Activated T-cell treated with anti-CD3 and anti-CD28 coated beads, Interleukin-2, amount 50 U/mL, for 48 hours (primary cell): ENCODE data around the gene FGF12.
A peak's percentile ranks its signal among the peaks of the same experiment; 100 is the strongest.
"Not testable (repeated sequence)": the region's sequence is repeated elsewhere in the genome, so short reads cannot be mapped to it uniquely, and the experiment has no call there.

Source experiments
- DNase-seq, 2 experiments: peaks; one replicate each; pipeline ENCODE4 v3.0.0-alpha.2; 2020

FGF12 gene

DNA sequence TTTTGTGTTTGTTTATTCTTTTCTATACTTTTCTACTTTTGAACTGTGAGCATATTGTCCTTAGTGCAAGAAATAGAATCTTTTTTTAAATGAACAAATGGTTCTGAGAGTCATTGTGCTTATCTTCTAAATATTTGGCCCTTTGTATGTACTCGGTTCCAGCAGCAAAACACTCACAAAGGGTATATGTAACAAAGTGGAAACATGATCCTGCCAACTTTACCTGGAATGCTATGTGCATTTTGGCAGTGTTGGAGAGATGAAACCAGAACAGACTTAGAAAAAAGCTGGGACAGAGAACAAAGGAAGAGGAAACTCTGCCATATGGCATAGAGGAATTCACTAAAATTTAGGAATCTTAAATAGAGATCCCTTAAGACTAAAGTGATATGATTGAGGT lies 150.1 kb downstream of the FGF12 start:
- no peak for DNase-seq

DNA sequence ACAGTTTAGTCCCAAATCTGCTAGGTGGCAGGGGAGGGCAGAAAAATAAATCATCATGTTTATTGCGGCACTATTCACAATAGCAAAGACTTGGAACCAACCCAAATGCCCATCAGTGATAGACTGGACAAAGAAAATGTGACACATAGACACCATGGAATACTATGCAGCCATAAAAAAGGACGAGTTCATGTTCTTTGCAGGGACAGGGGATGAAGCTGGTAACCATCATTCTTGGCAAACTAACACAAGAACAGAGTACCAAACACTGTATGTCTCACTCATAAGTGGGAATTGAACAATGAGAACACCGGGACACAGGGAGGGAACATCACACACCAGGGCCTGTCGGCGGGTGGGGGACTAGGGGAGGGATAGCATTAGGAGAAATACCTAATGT lies 150.6 kb downstream of the FGF12 start:
- not testable (repeated sequence) for DNase-seq

DNA sequence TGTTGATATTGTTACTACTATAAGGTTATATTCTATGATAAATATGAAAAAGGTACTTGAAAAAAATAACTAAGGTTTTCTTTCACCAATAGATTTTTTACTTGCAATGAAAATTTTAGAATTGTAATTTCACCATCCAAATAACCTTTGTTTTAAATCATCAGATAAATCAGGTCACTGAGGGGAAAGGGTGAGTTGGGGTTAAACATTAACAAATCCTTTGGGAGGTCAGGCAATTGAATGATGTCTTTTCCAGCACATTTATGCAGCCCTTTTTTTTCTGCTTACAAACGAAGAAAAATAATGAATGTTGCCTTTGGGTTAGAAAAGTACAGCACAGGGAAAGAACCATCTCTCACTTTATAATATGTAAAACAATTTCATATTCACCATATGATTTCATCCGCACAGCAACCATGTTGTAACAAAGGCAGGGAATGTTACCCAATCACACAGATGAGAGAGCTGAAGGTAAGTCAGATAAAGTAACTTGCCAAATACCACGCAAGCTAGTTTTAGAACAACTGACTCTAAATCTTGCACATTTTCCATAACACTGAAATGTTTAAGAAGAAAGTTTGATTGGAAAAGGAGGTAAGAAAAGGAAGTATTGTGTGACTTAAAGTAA lies 151.3 kb downstream of the FGF12 start:
- no peak for DNase-seq

DNA sequence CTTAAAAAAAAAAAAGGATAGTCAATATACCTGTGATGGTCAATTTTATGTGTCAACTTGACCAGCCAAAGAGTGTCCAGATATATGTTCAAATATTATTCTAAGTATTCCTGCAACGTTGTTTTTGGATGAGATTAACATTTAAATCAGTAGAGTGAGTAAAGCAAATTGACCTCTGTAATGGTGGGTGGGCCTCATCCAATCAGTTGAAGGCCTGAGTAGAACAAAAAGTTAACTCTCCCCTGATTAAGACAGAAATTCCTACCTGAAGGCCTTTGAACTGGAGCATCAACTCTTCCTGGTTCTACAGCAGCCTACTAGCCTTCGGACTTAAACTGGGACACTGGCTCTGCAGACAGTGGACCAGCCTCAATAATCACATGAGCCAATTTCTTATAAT lies 154.1 kb downstream of the FGF12 start:
- no peak for DNase-seq

DNA sequence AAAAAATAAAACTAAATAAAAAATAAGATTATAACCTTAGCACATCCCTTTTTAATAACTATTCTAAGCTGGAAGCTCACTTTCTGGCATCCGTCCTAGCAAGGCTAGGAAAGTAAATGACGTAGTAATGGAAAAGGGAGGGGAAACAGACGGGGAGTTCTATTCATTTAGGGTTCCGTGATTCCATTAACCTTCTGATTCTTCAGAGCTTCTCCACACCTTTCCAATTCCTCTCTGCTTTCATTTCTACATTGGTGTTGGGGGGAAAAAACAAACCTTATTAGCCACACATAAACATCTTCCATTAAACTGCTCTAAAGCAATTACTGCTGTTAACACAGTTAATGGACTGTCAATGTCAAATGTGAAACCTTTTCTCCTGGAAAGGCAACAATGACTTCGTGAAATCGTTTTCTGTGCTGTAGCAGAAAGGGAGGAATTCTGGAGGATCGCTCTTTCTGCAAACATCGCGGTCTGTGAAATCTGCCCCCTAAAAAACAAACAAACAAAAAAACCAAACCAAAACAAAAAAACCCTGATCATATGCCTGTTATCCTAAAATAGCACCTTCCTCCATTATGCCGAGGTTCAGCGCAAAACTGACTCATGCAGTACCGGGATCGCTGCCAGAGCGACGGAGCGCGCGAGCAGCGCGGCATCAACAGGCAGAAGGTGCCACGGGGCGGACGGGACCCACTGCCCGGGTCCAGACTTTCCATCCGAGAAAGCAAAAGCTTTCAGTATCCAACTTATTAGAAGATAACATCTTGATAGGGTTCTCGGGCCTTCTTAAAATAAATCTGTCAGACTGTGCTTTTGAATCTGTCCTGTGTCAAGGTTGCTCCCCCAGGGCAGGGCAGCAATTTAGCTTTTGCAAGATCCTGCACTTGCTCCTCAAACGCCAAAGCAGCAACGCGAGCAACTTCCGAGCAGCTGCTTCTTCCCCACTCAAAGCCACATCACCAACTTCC lies 156.2 kb downstream of the FGF12 start:
- peak in 1 of 2 experiments; percentile 15 for DNase-seq

DNA sequence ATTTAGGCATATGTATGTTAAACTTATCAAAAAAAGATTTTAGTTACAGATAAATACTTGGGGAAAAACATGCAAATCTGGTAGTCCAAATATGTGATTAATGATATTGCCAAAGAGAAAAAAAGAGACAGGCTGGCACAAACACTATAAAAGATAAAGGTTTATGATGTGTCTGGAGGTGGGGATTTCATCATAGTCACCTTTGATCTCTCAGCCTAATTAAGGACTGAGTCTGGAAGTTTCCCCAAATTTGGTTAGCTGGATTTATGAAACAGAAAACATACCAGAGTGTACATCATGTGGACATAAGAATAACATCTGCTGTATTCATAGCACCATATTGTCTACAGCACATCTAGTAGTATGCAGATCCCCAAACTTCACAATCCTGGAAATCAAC lies 157.0 kb downstream of the FGF12 start:
- DNase-seq, result no peak

DNA sequence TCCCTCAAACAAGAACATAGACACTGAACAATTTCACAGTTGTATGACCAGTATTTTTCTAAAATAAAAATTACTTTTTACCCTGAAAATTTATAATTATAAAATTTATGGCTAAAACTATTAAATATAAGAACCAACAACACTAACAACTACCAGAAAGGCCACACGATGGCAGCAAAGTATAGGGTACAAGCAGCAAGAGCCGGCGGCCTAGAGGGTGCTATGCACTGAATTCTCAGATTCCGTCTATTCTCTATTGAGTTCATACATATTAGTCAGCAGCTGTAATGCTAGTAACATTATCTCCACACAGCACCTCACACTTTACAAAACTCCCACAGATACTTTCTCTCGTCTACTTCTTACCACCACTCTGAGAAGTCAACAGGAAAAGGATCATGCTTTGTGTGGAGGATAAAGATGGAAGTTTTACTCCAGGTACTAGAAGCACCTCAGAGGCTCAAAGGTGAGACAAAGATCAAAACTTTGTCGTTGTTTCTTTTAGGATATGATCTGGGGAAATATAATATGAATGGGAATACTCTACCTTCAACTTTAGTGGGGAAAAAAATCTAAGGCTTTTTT lies 160.5 kb downstream of the FGF12 start:
- peak; percentile 60 to 66 for DNase-seq

DNA sequence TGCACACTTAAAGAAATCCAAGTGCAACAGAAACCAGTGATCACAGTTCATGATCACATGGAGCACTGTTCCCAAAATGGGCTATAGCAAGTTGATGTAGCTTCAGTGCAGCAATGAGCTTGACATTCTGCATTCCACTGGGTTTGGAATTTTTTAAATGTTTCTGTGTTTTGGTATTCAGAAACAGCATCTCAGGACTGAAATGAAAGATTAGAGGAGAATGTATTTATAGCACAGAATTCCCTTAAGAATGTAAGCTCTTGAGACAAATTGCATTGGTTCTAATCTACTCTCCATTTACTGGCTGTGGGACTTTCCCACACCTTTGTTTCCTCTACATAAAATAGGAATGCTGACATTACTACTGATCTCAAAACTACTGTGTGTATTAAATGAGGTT lies 162.7 kb downstream of the FGF12 start:
- DNase-seq, result no peak

DNA sequence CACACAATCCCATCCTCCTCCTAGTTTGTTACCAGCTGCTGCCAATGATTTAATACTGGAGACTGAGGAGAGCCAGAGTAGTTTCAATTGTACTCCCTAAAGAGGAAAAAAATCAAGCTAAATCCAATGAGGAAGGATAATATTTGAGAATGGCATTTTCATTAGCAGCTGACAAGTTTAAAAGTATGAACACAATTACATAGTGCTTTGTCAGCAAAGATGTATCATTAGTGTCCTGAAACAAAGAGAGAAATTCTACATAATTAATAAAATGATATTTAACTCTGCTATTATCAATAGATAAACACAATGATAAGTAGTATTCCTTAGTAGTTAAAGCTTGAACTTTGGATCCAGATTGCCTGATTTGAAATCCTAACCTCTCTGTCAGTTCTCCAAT lies 163.9 kb downstream of the FGF12 start:
- no peak for DNase-seq

DNA sequence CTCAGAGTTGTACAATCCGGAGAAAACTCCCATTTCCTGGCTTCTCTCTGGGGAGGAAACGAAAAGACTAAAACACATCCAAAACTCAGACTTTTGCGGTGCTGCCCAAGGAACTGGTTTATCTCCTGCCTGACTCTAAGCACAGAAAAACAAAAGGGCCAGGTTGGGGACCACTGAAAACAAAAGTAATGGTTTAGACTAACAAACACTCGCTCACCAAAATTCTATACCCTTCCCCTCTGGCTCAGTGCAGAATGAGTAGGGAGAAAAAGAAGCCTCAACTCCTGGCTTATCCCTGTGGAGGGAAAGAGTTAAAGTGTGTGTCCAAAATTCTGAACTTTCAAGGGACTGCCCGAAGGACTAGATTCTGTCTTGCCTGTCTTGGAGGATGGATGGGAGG lies 173.6 kb downstream of the FGF12 start:
- DNase-seq, result no peak

DNA sequence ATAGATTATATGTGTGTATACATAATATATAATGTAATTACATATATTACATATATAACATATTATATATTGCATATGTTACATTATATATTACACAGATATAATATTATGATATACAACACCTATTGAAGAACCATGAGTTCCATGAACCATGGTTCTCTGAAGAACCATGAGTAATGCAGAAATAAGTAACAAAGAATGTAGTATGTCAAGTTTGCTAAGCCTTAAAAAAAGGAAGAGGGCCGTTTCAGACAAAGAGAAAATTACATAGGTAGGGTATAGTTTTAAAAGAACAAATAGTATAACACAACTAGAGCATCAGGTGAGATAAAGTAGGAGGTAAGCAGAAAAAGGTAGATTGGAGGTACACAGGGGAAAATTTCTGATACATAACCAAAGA lies 177.0 kb downstream of the FGF12 start:
- DNase-seq, result no peak

DNA sequence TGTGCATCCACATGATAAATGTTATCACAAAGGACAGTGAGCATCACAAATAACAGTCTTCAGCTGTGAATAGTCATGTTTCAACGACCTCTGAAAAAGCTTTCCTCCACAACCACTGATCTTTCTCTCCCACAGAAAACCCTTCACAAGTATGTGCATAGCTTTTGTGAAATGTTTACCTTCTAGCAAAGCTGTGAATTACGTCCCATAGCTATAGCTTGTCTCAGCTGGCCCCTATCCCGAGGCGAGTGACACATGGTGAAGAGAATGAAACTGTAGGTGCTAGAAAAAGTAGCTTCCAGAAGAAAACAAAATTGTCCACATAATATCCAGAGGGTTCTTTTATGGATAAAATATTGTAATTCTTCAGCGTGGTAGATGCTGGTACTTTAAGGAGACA lies 182.0 kb downstream of the FGF12 start:
- DNase-seq, result no peak

DNA sequence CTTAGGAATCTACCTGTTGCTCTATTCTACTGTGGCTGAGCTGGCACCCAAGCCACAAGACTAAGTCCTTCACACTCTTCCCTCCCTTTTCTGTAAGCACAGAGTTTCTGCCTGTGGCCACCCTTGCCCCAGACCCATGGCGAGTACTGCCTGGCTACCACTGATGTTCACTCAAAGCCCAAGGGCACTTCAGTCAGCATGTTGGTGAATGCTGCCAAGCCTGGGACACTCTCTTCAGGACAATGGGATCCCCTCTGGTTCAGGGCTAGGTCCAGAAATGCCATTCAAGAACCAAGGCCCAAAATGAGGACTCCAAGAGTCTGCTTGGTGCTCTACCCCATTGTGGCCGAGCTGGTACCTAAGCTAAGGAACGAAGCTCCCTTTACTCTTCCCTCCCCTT lies 184.2 kb downstream of the FGF12 start:
- no peak for DNase-seq

DNA sequence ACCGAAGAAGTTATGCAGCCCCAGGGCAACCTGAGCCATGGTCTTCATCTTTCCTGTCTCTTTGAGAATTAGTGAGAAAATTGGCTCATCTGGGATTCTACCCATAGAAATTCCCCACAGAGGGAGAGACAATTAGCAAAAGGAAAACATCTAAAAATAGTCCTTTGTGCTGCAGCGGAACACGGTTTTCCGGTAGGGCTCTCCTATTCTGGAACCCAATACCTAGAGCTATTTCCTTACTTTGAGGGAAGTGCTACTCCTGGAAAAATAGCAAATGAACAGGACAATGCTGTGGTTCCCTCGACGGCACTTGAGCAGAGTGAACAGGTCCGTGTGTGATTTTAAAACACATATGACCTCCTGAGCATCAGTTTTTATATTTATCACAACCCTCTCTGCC lies 210.5 kb downstream of the FGF12 start:
- no peak for DNase-seq

DNA sequence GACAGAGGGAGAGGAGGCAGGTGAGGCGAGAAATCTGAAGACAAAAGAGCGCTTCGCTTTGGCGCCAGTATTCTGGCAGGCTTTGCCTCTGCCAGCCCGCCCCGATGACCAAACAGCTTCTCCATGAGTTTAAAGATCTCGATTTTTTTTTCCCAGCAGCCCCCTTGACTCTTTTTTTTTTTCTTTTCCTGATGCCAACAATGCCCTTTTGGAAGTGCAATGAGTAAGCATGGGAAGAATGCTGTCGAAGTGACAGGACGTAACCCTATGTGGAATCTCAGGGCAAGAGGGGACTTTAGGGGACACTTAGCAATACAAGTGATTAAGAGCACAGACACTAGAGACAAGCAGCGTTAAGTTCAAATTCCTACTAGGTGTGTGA lies 211.7 kb downstream of the FGF12 start:
- no peak for DNase-seq

DNA sequence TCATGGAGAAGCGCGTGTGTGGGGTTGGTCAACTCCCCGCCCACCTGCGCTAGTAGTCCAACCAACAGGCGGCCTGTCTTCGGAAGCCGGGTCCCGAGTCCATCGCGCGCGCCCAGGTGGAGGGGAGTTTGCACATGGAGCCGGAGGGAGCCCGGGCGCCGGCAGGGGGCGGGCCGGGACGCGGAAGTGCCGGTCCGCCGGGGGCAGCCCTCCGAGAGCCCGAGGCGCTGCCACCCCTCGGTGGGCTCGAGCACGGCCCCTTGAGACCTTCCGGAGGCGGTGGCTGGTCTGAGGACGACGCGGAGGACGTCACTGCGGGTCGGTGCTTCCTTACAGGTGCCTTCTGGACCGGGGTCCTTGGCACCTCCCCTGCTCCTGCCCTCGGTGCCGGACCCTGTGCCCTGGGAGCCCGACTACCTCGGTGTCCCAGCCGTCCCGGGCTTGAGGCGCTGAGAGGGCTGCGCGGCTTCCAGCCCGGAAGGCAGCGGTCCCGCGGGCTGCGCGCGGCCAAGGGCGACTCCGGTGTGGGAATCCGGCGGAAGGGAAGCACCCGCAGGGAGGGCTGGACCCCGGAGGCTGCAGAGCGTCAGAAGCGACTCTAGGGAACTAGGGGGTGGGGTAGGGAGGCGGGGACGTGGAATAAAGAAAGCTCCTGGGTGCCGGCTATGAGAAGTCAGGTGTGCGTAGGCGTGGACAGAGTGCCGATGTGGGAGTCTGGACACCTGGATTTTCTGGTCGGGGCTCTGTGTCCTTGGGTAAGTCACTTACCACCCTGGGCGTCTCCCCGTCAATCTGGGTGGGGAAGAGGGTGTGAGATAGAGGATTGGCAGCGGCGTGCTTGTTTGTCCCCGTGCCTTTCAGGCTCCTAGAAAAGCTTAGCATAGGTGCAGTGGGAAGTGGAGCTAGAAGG lies 212.3 kb downstream of the FGF12 start:
- DNase-seq, result peak in 1 of 2 experiments; percentile 15

DNA sequence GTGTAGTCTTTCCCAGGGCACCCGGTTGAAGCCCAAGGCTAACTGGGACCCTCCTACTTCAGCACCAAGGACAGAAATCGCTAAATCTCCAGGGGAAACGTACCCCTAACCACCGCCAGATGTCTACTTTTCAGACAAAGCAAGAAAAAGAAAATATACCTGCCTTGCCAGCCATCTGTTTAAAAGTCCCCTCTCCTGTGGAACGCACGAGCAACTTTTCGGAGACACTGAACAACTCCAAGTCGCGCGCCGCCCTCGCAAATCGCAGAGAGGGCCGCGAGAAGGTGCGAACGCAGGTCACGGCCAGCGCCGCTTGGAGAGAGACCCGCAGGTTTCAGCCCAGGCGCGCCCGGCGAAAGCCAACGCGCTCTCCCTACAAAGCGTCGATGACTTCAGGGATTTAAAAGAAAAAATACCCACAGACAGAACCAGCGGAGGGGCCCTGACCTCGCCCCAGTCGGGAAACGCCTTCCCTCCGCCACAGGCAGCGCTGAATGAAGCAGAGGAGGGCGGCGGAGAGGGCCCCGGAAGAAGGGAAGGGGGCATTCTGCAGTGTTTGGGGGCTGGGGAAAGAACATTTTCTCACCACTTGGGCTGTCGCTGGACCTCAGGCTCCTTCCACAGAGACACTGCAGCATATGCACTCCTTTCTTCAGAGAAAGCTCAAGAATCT lies 213.1 kb downstream of the FGF12 start:
- peak in 1 of 2 experiments; percentile 16 for DNase-seq

DNA sequence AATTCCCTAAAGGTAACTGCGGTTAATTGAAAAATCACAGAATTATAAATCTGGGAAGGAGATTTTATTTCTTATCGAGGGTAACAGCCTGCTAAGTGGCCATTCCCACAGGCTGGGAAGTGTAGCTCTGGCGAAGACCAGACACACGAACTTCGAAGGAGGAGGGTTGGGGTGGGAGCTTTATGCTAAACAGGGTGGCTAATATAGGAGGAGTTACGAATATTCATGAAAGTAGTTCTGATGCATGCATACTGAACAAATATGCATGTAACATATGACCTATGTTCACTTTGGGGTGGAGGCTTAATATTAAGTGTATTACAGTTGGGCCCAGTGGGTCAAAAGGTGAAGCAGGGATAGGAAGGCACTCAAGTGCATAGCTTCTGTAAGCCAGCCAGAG lies 221.6 kb downstream of the FGF12 start:
- DNase-seq, result no peak

DNA sequence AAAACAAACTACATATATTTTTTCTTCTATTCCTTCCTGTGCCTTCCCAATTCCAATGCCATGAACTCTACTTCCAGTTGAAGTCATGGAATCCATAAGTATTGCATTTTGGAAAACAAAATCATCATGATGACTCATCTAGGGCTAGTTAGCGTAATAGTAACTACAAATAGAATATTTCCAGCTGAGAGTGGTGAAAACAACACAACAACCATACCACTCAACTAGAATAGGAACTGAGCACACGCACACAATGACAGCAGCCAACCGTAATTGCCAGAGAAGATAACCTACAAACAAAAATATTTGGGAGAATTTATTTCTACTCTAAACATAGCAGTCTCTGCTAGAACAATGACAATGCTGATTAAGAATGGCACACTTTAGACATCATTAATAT lies 225.9 kb downstream of the FGF12 start:
- no peak for DNase-seq

DNA sequence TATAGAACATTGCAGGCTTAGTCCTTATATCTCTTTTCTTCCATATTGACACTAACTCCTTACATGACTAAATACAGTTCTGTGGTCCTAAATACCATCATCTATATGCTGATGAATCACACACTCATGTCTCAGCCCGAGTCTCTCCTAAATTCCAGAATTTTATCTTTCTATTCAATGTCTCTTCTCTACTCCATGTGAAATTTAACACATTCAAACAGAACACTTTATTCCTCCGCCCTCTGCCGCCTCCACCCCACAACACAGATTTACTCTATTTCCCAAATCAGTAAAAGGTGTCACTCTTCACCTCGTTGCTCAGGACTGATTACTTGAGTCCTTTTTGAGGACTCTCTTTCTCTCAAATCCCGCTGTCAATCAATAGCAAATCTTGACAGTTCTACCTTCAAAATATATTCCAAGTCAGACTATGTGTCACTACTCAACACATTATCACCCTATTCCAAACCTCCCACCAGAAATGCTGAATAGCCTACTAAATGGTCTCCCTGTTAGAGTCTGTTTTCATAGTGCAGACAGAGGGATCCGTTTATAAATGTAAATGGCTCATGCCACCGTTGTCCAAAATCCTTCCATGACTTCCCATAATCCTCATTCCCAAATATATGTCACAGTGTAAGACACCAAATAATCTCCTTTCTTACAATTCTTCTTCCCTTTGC lies 230.3 kb downstream of the FGF12 start:
- no peak for DNase-seq

DNA sequence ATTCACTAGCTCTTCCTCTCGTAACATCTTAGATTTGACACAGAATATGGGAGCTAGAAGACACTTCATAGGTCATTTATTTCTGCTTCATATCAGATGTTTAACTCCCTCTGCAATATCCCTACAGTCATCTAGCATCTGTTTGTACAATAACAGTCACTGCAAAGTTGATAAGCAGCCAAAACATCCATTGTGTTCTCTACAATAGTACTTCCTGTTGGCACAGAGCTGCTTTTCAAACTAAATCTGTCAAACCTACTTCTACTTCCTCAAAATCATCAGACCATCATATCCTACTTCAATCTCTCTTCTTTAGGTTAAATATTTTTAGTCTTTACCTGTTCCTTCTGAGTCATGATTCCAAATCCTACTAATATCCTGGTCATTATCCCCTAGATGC lies 233.2 kb downstream of the FGF12 start:
- DNase-seq, result no peak

DNA sequence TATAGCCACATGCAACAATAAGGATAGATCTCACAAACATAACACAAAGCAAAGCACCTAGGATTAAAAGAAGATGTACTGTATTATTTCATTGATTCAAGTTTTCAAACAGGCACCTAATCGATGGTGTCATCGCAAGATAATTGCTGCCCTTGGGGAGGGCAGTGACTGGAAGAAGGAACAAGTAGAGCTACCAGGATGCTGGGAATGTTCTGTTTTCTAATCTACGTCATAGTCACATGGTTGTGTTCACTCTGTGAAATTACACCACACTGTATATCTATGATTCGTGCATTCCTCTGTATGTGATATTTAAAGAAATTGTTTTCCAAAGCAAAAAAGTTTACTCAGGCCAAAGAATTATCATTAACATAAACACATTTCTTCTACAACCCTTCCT lies 236.6 kb downstream of the FGF12 start:
- DNase-seq, result no peak
